ENCODE measurements around the gene B4GALT6. TPM values are rescaled to one million over a fixed set of nuclear protein-coding genes. Genes with fewer than 3 reads are reported as not detected.

Gene B4GALT6
- total and polyA plus RNA-seq, 9 of the 15 experiments (the other 6 are each of a cell fraction or from before 2014, with no cell fraction given), result 0.03 to 0.27 (median 0.08) TPM

DNA sequence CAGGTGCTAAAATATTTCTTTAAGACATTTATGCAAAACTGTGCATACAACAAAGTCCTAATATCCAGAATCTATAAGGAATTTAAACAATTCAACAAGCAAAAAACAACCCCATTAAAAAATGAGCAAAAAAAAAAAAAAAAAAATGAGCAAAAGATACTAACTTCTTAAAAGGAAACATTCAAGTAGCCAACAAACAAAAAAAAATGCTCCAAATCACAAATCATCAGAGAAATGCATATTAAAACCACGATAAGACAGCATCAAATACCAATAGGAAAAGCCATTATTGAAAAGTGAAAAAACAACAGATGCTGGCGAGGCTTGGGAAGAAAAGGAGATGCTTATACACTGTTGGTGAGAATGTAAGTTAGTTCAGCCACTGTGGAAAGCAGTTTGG is 34.9 kb downstream of the B4GALT6 start (continued):
- TF ChIP-seq, protein P1, sequence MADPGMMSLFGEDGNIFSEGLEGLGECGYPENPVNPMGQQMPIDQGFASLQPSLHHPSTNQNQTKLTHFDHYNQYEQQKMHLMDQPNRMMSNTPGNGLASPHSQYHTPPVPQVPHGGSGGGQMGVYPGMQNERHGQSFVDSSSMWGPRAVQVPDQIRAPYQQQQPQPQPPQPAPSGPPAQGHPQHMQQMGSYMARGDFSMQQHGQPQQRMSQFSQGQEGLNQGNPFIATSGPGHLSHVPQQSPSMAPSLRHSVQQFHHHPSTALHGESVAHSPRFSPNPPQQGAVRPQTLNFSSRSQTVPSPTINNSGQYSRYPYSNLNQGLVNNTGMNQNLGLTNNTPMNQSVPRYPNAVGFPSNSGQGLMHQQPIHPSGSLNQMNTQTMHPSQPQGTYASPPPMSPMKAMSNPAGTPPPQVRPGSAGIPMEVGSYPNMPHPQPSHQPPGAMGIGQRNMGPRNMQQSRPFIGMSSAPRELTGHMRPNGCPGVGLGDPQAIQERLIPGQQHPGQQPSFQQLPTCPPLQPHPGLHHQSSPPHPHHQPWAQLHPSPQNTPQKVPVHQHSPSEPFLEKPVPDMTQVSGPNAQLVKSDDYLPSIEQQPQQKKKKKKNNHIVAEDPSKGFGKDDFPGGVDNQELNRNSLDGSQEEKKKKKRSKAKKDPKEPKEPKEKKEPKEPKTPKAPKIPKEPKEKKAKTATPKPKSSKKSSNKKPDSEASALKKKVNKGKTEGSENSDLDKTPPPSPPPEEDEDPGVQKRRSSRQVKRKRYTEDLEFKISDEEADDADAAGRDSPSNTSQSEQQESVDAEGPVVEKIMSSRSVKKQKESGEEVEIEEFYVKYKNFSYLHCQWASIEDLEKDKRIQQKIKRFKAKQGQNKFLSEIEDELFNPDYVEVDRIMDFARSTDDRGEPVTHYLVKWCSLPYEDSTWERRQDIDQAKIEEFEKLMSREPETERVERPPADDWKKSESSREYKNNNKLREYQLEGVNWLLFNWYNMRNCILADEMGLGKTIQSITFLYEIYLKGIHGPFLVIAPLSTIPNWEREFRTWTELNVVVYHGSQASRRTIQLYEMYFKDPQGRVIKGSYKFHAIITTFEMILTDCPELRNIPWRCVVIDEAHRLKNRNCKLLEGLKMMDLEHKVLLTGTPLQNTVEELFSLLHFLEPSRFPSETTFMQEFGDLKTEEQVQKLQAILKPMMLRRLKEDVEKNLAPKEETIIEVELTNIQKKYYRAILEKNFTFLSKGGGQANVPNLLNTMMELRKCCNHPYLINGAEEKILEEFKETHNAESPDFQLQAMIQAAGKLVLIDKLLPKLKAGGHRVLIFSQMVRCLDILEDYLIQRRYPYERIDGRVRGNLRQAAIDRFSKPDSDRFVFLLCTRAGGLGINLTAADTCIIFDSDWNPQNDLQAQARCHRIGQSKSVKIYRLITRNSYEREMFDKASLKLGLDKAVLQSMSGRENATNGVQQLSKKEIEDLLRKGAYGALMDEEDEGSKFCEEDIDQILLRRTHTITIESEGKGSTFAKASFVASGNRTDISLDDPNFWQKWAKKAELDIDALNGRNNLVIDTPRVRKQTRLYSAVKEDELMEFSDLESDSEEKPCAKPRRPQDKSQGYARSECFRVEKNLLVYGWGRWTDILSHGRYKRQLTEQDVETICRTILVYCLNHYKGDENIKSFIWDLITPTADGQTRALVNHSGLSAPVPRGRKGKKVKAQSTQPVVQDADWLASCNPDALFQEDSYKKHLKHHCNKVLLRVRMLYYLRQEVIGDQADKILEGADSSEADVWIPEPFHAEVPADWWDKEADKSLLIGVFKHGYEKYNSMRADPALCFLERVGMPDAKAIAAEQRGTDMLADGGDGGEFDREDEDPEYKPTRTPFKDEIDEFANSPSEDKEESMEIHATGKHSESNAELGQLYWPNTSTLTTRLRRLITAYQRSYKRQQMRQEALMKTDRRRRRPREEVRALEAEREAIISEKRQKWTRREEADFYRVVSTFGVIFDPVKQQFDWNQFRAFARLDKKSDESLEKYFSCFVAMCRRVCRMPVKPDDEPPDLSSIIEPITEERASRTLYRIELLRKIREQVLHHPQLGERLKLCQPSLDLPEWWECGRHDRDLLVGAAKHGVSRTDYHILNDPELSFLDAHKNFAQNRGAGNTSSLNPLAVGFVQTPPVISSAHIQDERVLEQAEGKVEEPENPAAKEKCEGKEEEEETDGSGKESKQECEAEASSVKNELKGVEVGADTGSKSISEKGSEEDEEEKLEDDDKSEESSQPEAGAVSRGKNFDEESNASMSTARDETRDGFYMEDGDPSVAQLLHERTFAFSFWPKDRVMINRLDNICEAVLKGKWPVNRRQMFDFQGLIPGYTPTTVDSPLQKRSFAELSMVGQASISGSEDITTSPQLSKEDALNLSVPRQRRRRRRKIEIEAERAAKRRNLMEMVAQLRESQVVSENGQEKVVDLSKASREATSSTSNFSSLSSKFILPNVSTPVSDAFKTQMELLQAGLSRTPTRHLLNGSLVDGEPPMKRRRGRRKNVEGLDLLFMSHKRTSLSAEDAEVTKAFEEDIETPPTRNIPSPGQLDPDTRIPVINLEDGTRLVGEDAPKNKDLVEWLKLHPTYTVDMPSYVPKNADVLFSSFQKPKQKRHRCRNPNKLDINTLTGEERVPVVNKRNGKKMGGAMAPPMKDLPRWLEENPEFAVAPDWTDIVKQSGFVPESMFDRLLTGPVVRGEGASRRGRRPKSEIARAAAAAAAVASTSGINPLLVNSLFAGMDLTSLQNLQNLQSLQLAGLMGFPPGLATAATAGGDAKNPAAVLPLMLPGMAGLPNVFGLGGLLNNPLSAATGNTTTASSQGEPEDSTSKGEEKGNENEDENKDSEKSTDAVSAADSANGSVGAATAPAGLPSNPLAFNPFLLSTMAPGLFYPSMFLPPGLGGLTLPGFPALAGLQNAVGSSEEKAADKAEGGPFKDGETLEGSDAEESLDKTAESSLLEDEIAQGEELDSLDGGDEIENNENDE (IDR thresholded peaks at IDR 0.05; ENCODE audit: low read depth, low read length), result no peak
